ENCODE results near the gene TMED6.

DNA sequence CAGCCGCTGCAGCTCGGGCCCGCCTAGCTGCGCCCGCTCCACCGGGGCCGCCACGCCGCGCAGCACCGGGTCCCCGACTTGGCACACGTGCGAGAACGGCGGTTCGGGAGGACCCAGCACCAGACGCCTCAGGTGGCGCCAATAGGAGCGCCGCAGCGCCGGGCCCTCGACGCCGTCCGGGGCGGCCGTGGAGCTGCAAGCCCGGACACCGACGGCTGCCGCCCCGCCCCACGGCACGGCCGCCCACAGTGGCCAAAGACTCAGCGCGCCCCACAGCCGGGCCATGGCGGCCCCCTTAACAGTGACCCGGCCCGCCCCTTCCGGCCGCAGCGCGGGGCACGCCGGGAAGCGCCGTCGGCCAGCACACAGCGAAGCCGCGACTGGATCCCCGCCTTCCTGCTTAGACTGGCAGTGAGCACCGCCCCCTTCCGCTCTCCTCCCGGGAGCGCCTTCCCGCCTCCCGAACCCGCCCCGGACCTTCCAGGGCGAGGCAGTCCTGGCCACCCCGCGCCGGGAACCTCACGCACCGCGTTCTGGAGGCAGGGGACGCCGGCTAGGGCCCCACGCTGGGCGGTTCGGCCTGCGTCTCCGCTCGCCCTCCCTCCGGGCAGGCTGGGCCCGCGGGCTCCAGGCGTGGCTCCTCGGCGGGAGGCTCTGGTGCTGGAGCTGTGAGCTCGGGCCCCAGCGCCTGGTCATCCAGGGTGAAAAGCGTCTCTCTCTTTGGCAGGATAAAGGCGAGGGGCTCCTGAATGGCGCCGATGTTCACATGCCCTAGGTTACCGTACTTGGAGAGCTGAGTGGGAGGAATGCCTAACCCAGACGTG lies 21.1 kb downstream of the TMED6 start, which contains the start of gene PDF:
- TF ChIP-seq CTCF (IDR thresholded peaks at IDR 0.05 in 2 of 3, conservative IDR thresholded peaks at IDR 0.05 in 1 of 3; ENCODE audit: borderline replicate concordance in 1 of 3, insufficient read depth in 1 of 3, low read depth in 2 of 3, low read length in 2 of 3) (no peak), POLR2A (IDR thresholded peaks at IDR 0.05; ENCODE audit: borderline replicate concordance, extremely low read depth, insufficient read depth, insufficient read length) (peak; percentile 58), POLR2AphosphoS5 (IDR thresholded peaks at IDR 0.05; ENCODE audit: low read depth, low read length) (peak; percentile 90), SIN3A (IDR thresholded peaks at IDR 0.05; ENCODE audit: low read depth) (peak; percentile 76), YY1 (IDR thresholded peaks at IDR 0.05; ENCODE audit: extremely low read depth, insufficient replicate concordance, low read depth, low read length) (peak; percentile 90), EZH2 (IDR thresholded peaks at IDR 0.05) (no peak), CEBPB (IDR thresholded peaks at IDR 0.05; ENCODE audit: low read depth) (no peak), ZBTB33 (IDR thresholded peaks at IDR 0.05; ENCODE audit: extremely low read depth, insufficient replicate concordance, low read length) (peak; percentile 60), FOSL1 (IDR thresholded peaks at IDR 0.05; ENCODE audit: low read depth) (no peak; the same call in 1 of the 2 replicates), ZFX (IDR thresholded peaks at IDR 0.05) (peak; percentile 65; the same call in 1 of the 2 replicates), SP1 (IDR thresholded peaks at IDR 0.05; ENCODE audit: low read depth) (peak; percentile 74), CBX3 (IDR thresholded peaks at IDR 0.05; ENCODE audit: low read depth) (no peak), EZH2phosphoT487 (IDR thresholded peaks at IDR 0.05; ENCODE audit: borderline replicate concordance) (no peak)
- TF ChIP-seq, protein P1, sequence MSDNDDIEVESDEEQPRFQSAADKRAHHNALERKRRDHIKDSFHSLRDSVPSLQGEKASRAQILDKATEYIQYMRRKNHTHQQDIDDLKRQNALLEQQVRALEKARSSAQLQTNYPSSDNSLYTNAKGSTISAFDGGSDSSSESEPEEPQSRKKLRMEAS (IDR thresholded peaks at IDR 0.05), result peak; percentile 71
